Renal cortical epithelial cell (primary cell): ENCODE data around the gene C10orf67. TPM values are rescaled to one million over a fixed set of nuclear protein-coding genes. Genes with fewer than 3 reads are reported as not detected.

Experiments
- DNase-seq: peaks from one replicate; pipeline ENCODE4 v3.0.0-alpha.2; 2011; ENCODE audit warnings: low read depth
- total RNA-seq: library from RNA; depleted of rRNA; stranded (reverse); fragments of >200 nt; gene quantifications from 2 replicates; pipeline ENCODE4 v1.2.3, GENCODE V29; 2014

The C10orf67 gene
- total RNA-seq, 1 donor from 2014 or later: 0.55 TPM

GRCh38 chr10:23198940-23199767 is 145.4 kb downstream of the C10orf67 start:
- no peak for DNase-seq

- no peak for DNase-seq
Measured at GRCh38 chr10:23198610-23198939, 146.0 kb downstream of the C10orf67 start.

DNA sequence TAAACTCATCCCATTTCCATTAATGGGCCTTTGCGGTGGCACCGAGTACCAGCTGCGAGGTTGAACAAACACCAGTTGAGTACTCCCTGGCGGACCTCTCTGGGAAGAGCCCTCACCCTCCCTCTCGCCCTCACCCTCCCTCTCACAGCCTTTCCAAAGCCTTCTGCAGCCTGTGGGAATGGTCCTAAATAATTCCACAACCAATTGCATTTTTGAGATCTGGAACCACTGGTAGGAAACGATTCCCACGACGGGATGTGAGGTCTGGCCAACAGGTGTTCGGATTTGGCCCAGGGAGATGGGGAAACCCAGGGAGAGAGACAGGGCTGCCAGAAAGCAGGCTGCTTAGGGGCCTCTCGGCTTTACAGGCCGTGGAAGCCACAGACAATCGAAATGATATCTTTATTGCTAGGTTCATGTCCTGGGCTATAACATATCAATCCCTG is 147.2 kb downstream of the C10orf67 start:
- DNase-seq: no peak

GRCh38 chr10:23196915-23197314 is 147.7 kb downstream of the C10orf67 start:
- no peak for DNase-seq

GRCh38 chr10:23195846-23196600 is 148.6 kb downstream of the C10orf67 start:
- DNase-seq: no peak

DNA sequence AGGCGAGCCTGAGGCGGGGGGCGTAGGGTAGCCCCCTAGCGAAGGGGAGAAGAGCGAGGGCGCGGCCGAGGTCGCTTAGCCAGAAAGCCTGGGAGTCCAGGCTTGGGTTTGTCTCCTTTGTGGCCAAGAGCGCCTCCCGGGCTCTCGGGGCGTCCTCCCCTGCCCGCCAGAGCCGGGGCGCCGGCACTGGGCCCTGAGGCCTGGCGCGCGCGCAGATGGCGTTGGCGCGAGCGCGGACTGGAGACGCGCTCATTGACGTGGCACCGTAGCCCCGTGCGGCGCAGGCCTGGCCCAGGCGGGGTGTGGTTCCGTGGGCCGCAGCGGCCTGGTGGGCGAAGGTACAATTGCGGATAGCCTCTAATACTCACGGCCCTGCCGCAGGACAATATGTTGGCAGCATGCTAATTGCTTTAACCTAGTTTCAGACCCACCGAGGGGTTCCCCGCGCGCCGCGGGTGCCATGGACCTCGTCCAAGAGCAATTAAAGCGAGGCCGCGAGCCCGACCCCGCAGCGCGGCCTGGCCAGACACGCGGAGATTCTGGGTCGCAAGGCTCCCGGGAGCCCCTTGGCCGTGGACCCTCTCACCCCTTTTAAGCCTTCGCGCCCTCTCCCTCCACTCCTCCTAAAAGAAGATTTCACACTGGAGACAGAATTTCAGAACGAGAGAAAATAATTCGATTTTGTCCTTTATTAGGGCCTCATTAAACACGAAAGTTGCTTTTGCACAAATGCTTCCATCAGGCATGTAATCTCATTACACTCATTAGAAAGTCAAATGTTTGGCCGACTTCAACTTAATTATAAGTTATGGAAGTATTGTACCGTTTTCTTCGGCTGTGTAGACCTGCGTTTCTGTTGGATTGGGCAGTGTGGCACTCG is 149.4 kb downstream of the C10orf67 start:
- no peak for DNase-seq

DNA sequence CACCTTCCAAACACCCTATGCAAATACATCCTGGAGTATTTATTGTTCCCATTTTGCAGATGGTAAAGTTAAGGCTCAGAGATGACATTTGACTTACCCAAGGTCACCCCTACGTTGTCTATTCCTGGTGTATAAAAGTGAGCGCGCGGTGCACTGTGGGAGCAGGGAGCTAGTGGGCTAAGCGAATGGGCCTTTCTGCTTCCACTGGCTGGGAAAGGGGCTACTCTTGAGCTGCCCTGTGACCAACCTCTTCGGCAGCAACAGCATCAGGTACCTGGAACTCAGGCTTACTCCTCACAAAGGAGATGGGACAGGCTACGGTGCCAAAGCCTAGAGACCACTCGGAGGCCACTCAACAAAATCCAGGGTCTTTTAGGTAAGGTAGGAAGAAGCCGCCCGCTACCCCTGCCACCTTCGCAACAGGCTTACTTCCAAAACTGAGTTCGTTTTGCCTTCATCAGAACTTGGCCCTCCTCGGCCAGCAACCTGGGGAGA is 150.1 kb downstream of the C10orf67 start:
- no peak for DNase-seq

DNA sequence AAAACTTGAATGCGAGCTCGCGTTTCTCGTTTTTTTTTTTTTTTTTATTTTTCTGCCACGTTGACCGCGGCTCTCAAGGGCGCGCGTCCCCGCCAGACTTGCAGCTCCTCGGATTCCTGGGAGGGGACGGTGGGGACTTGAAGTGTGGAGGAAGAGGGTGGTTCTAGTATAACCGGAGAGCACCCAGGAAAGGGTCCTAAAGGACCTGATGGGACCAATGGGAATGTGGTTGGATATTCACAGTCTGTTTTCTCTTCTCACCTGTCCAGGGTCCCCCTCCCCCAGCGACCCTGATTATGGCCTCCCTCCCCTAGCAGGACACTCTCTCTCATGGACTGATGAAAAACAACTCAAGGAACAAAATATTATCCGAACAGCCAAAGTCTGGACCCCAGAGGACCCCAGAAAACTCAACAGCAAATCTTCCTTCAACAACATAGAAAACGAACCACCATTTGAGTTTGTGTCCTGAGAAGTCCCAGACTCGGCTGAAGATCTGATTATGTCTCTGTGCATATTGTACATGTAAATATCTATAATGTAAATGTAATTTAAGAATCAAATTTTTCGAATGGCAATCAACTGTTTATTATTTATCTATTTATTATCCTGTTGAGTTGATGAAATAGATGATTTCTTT is 151.0 kb downstream of the C10orf67 start:
- no peak for DNase-seq

DNA sequence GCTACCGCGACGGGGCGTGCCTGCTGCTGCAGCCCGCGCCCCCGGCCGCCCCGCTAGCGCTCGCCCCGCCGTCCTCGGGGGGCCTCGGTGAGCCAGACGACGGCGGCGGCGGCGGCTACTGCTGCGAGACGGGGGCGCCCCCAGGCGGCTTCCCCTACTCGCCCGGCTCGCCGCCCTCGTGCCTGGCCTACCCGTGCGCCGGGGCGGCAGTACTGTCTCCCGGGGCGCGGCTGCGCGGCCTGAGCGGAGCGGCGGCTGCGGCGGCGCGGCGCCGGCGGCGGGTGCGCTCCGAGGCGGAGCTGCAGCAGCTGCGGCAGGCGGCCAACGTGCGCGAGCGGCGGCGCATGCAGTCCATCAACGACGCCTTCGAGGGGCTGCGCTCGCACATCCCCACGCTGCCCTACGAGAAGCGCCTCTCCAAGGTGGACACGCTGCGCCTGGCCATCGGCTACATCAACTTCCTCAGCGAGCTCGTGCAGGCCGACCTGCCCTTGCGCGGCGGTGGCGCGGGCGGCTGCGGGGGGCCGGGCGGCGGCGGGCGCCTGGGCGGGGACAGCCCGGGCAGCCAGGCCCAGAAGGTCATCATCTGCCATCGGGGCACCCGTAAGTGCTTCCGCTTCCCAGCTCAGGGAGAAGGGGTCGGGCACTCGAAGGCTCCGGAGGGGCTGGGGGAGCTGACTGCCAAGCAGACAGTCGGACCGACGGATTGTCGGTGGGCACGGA is 151.7 kb downstream of the C10orf67 start:
- no peak for DNase-seq

GRCh38 chr10:23191764-23192711 is 152.6 kb downstream of the C10orf67 start, which contains the start of gene PTF1A:
TSS of gene PTF1A (plus strand) at chr10:23192312. CDS start at chr10:23192531, 219 bp downstream.
- no peak for DNase-seq

GRCh38 chr10:23190872-23191763 is 153.5 kb downstream of the C10orf67 start:
- no peak for DNase-seq

GRCh38 chr10:23189024-23189423 is 155.6 kb downstream of the C10orf67 start:
- DNase-seq: no peak

GRCh38 chr10:23187155-23187554 is 157.4 kb downstream of the C10orf67 start:
- DNase-seq: no peak

DNA sequence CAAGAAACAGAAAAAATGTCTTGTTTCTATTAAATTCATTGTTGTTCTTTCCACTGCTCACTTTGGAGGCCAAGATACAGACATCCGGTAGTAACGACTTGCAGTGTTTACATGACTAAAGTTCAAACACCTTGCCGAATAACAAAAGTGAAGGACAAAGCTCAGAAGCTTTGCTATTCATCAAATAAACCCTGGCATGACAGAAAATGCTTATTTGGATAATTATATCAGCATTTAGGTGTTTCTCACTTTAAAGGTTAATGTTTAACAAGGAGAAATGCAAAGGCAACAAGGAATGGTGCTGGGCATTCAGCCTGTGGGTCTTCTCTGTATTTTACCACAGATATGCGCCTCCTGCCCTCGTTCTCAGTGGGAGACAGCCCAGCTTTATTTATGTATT is 157.9 kb downstream of the C10orf67 start:
- peak; percentile 41 for DNase-seq

DNA sequence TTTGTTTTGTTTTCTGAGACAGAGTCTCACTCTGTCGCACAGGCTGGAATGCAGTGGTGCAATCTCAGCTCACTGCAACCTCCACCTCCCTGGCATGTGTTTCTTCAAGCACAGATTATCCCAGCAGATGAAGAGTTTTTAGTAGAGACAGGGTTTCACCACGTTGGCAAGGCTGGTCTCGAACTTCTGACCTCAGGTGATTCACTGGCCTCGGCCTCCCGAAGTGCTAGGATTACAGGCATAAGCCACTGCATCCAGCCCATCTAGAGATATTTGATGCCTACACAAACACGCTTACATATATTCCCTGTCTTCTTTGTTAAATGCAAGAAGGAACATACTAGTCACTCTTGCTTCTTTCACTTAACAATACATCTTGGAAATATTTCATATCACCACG is 158.4 kb downstream of the C10orf67 start:
- peak; percentile 18 for DNase-seq

DNA sequence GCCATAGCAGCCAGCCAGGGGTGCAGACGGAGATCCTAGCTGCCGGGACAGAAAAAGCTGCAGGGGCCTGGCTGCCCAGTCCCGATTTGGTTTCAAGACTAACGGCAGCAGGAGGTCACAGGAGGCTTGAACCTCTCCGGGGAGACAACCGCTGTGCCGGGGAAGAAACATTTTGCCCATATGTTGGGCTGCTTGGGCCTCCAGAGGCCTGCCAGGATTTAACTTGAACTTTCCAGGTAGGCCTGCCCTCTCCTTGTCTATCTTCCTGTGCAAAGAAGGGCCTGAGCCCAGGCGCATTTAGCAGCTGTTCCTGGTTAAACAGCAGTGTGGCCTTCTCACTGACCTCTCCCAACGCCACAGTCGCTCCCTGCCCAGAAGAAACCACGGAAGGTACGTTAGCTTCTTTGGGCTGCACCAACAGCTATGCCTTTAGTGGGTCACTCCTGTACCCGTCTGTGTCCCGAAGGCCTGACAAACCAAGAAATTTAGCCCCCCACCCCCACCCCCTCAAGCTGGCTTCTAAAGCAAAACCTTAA is 169.6 kb downstream of the C10orf67 start:
- DNase-seq: no peak

GRCh38 chr10:23174074-23174976 is 170.3 kb downstream of the C10orf67 start:
- no peak for DNase-seq
